K562 (cell line): ENCODE results near the gene FOXP3. TPM values are rescaled to one million over a fixed set of nuclear protein-coding genes. Genes with fewer than 3 reads are reported as not detected.

Source experiments
- ATF2 ChIP-seq: sonication (generic); formaldehyde crosslinking; IDR thresholded peaks from 2 replicates; pipeline ENCODE4 v1.8.1; 2022; ENCODE audit warnings: missing genetic modification reagents
- CHAMP1 ChIP-seq: fragments of 450-650 bp; IDR thresholded peaks from 2 replicates; pipeline ENCODE4 v1.6.1; 2016; ENCODE audit warnings: mild to moderate bottlenecking
- CREB3L1 ChIP-seq: fragments of 450-650 bp; IDR thresholded peaks from 2 replicates; pipeline ENCODE4 v1.6.1; 2014; ENCODE audit warnings: low read depth, mild to moderate bottlenecking, moderate library complexity, borderline replicate concordance
- ESRRB ChIP-seq: fragments of 250-450 bp; sonication (Bioruptor Pico); IDR thresholded peaks from 2 replicates; pipeline ENCODE4 v1.5.0; 2020; ENCODE audit warnings: mild to moderate bottlenecking, moderate library complexity, borderline replicate concordance
- GTF3C2 ChIP-seq: IDR thresholded peaks from 3 replicates; pipeline ENCODE4 v1.6.1; 2011; ENCODE audit warnings: borderline replicate concordance, mild to moderate bottlenecking, moderate library complexity; ENCODE audit not compliant: insufficient read length; ENCODE audit errors: extremely low read depth
- HDAC8 ChIP-seq: fragments of 450-650 bp; IDR thresholded peaks from 2 replicates; pipeline ENCODE4 v1.6.1; 2016; ENCODE audit warnings: mild to moderate bottlenecking, missing genetic modification characterization, moderate library complexity, missing compliant biosample characterization
- MCM3 ChIP-seq: fragments of 450-650 bp; IDR thresholded peaks from 2 replicates; pipeline ENCODE4 v1.6.1; 2016
- NCOA2 ChIP-seq, 2 experiments: fragments of 450-650 bp; IDR thresholded peaks; 2 replicates each; pipeline ENCODE4 v1.6.1; 2018; ENCODE audit warnings: mild to moderate bottlenecking in 2 of 2, moderate library complexity in 1 of 2; ENCODE audit not compliant: partially characterized antibody in 2 of 2
- RB1 ChIP-seq: fragments of 450-650 bp; IDR thresholded peaks from 2 replicates; pipeline ENCODE4 v1.6.1; 2017; ENCODE audit warnings: low read depth, mild to moderate bottlenecking
- SRSF3 ChIP-seq: fragments of 200-400 bp; formaldehyde crosslinking; IDR thresholded peaks from 2 replicates; pipeline ENCODE4 v1.6.1; 2016; ENCODE audit warnings: mild to moderate bottlenecking, low read length, moderate library complexity; ENCODE audit not compliant: insufficient read depth
- THAP7 ChIP-seq: fragments of 250-450 bp; sonication (Bioruptor Pico); IDR thresholded peaks from 2 replicates; pipeline ENCODE4 v1.5.0; 2021
- U2AF1 ChIP-seq: fragments of 200-400 bp; formaldehyde crosslinking; optimal IDR thresholded peaks from 2 replicates; pipeline ENCODE3; 2017; ENCODE audit warnings: mild to moderate bottlenecking, low read depth, low read length, moderate library complexity
- ZBTB1 ChIP-seq: sonication (generic); formaldehyde crosslinking; IDR thresholded peaks from 2 replicates; pipeline ENCODE4 v1.8.1; 2023; ENCODE audit warnings: missing genetic modification reagents, low read depth, mild to moderate bottlenecking, borderline replicate concordance
- ZBTB12 ChIP-seq: fragments of 250-450 bp; sonication (Bioruptor Pico); IDR thresholded peaks from 2 replicates; pipeline ENCODE4 v1.4.0; 2020
- ZBTB7A ChIP-seq: IDR thresholded peaks from 2 replicates; pipeline ENCODE4 v1.6.1; 2011; ENCODE audit warnings: low read depth, mild to moderate bottlenecking, low read length, moderate library complexity, borderline replicate concordance; ENCODE audit not compliant: control insufficient read depth
- ZNF695 ChIP-seq: fragments of 450-650 bp; formaldehyde crosslinking; IDR thresholded peaks from 2 replicates; pipeline ENCODE4 v1.4.0; 2020; ENCODE audit warnings: mild to moderate bottlenecking, moderate library complexity
- ZSCAN32 ChIP-seq: fragments of 450-650 bp; formaldehyde crosslinking; IDR thresholded peaks from 2 replicates; pipeline ENCODE4 v1.4.0; 2020; ENCODE audit warnings: mild to moderate bottlenecking, moderate library complexity
- polyA plus RNA-seq, 8 experiments: library from polyadenylated mRNA; depleted of rRNA in 4 of 8; stranded (reverse) in 5 of 8; unstranded in 3 of 8; fragments of >200 nt; fragmentation: Nextera tagmentation in 2 of 8; fragmentation: Illumina TruSeq in 1 of 8; extraction: Ambion mirVana in 2 of 8; extraction: Trizol in 1 of 8; gene quantifications; 2 replicates each; pipeline versions ENCODE4 v1.2.1 to v1.2.3, GENCODE V29; 2011 to 2014; ENCODE audit warnings: inconsistent platforms in 1 of 8, missing spikeins in 1 of 8
- total RNA-seq, 7 experiments: library from RNA; depleted of rRNA in 6 of 7; stranded (reverse); fragments of >200 nt in 6 of 7; fragmentation: Illumina TruSeq in 2 of 7; extraction: Trizol in 2 of 7; gene quantifications; 2 replicates each; pipeline versions ENCODE4 v1.2.1 to v1.2.3, GENCODE V29; 2011 to 2021; ENCODE audit warnings: low replicate concordance in 1 of 7

FOXP3 gene
- total and polyA plus RNA-seq, 9 of the 15 experiments (the other 6 are each of a cell fraction or from before 2014, with no cell fraction given) = 0.04 to 0.24 (median 0.07) TPM; not detected in 4

GRCh38 chrX:49244207-49244606 lies 20.3 kb downstream of the FOXP3 start (continued):
- no peak for TF ChIP-seq CREB3L1
- TF ChIP-seq SRSF3 = no peak
- TF ChIP-seq ZSCAN32 (CRISPR knock-in tag) = no peak
- no peak for TF ChIP-seq RB1
- no peak for TF ChIP-seq THAP7 (CRISPR knock-in tag)
- no peak for TF ChIP-seq ZBTB12 (CRISPR knock-in tag)
- no peak for TF ChIP-seq ZNF695 (CRISPR knock-in tag)
- TF ChIP-seq U2AF1 = no peak
- TF ChIP-seq MCM3 = no peak; the same call in 1 of the 2 replicates
- peak; percentile 96 for TF ChIP-seq CHAMP1
- TF ChIP-seq HDAC8 = no peak
- no peak for TF ChIP-seq ZBTB7A
- TF ChIP-seq ESRRB = no peak
- TF ChIP-seq GTF3C2 = no peak
- no peak for TF ChIP-seq ZBTB1
- no peak for TF ChIP-seq ATF2 (CRISPR knock-in tag)
- TF ChIP-seq NCOA2 (IDR thresholded peaks at IDR 0.05; ENCODE audit: partially characterized antibody in 2 of 2) = peak in 1 of 2 experiments; percentile 90
